ENCODE measurements around the gene ESR1.

ESR1 gene

GRCh38 chr6:151796842-151797530, 10.5 kb upstream of the ESR1 start:
- DNase-seq (ENCODE audit: low read depth in 2 of 2) = no peak
- no peak overlapping the region for H3K4me3 ChIP-seq (replicated peaks in 1 of 2; ENCODE audit: low read depth in 2 of 2, low read length in 2 of 2)

GRCh38 chr6:151803743-151804142, 3.7 kb upstream of the ESR1 start:
- no peak for TF ChIP-seq CTCF (IDR thresholded peaks at IDR 0.05; ENCODE audit: low read depth, low read length)
- no peak overlapping the region for H3K4me3 ChIP-seq (replicated peaks in 1 of 2; ENCODE audit: low read depth in 2 of 2, low read length in 2 of 2)
- DNase-seq (ENCODE audit: low read depth in 2 of 2) = no peak

More at GRCh38 chr6:151796842-151797530, 10.5 kb upstream of the ESR1 start:
- TF ChIP-seq CTCF (IDR thresholded peaks at IDR 0.05; ENCODE audit: low read depth, low read length) = no peak

- TF ChIP-seq CTCF (IDR thresholded peaks at IDR 0.05; ENCODE audit: low read depth, low read length) = no peak
- no peak for DNase-seq (ENCODE audit: low read depth in 2 of 2)
- no peak overlapping the region for H3K4me3 ChIP-seq (replicated peaks in 1 of 2; ENCODE audit: low read depth in 2 of 2, low read length in 2 of 2)
These were observed 2.7 kb upstream of the ESR1 start for GRCh38 chr6:151804585-151805285.

- no peak overlapping the region for H3K4me3 ChIP-seq (replicated peaks in 1 of 2; ENCODE audit: low read depth in 2 of 2, low read length in 2 of 2)
- no peak for DNase-seq (ENCODE audit: low read depth in 2 of 2)
- TF ChIP-seq CTCF (IDR thresholded peaks at IDR 0.05; ENCODE audit: low read depth, low read length) = no peak
These were observed 2.1 kb upstream of the ESR1 start for GRCh38 chr6:151805286-151805840.

GRCh38 chr6:151806757-151807512, 547 bp upstream of the ESR1 start:
- TF ChIP-seq CTCF (IDR thresholded peaks at IDR 0.05; ENCODE audit: low read depth, low read length) = no peak
- DNase-seq (ENCODE audit: low read depth in 2 of 2) = peak; percentile 9 to 65
- H3K4me3 ChIP-seq (replicated peaks in 1 of 2; ENCODE audit: low read depth in 2 of 2, low read length in 2 of 2) = no peak overlapping the region

- DNase-seq (ENCODE audit: low read depth in 2 of 2) = no peak
- H3K4me3 ChIP-seq (replicated peaks in 1 of 2; ENCODE audit: low read depth in 2 of 2, low read length in 2 of 2) = no peak overlapping the region
These were observed 1.1 kb downstream of the ESR1 start for GRCh38 chr6:151808371-151809241.

More at GRCh38 chr6:151808371-151809241, 1.1 kb downstream of the ESR1 start:
- TF ChIP-seq CTCF (IDR thresholded peaks at IDR 0.05; ENCODE audit: low read depth, low read length) = no peak

Measured in cardiac fibroblast (primary cell).